K562 (cell line): ENCODE measurements around the gene VWA7. TPM values are rescaled to one million over a fixed set of nuclear protein-coding genes. Genes with fewer than 3 reads are reported as not detected.

Source experiments
- ADNP ChIP-seq: fragments of 200-800 bp; sonication (Bioruptor generic); IDR thresholded peaks from 2 replicates; pipeline ENCODE4 v1.6.1; 2016; ENCODE audit warnings: missing genetic modification characterization, missing compliant biosample characterization
- CHD2 ChIP-seq: IDR thresholded peaks from 2 replicates; pipeline ENCODE4 v1.6.1; 2011; ENCODE audit warnings: low read depth, low read length
- COPS2 ChIP-seq: fragments of 450-650 bp; conservative IDR thresholded peaks from 2 replicates; pipeline ENCODE4 v1.6.1; 2016; ENCODE audit warnings: mild to moderate bottlenecking, moderate library complexity
- DDX20 ChIP-seq: fragments of 450-650 bp; IDR thresholded peaks from 2 replicates; pipeline ENCODE4 v1.6.1; 2016; ENCODE audit warnings: missing genetic modification characterization, low read depth, mild to moderate bottlenecking, missing compliant biosample characterization, moderate library complexity
- FOXK1 ChIP-seq: sonication (generic); formaldehyde crosslinking; IDR thresholded peaks from 2 replicates; pipeline ENCODE4 v1.8.0; 2022; ENCODE audit warnings: missing genetic modification reagents, mild to moderate bottlenecking, borderline replicate concordance
- POLR2G ChIP-seq: fragments of 200-400 bp; formaldehyde crosslinking; IDR thresholded peaks from 2 replicates; pipeline ENCODE4 v1.6.1; 2017; ENCODE audit warnings: low read depth, mild to moderate bottlenecking, antibody characterized with exemption, low read length, moderate library complexity
- RFX7 ChIP-seq: fragments of 250-450 bp; sonication (Bioruptor Pico); IDR thresholded peaks from 2 replicates; pipeline ENCODE4 v1.5.1; 2021; ENCODE audit warnings: mild to moderate bottlenecking
- SREBF2 ChIP-seq: sonication (generic); formaldehyde crosslinking; IDR thresholded peaks from 2 replicates; pipeline ENCODE4 v1.4.0; 2020; ENCODE audit warnings: mild to moderate bottlenecking, missing genetic modification reagents
- ZSCAN32 ChIP-seq: fragments of 450-650 bp; formaldehyde crosslinking; IDR thresholded peaks from 2 replicates; pipeline ENCODE4 v1.4.0; 2020; ENCODE audit warnings: mild to moderate bottlenecking, moderate library complexity
- polyA plus RNA-seq, 8 experiments: library from polyadenylated mRNA; depleted of rRNA in 4 of 8; stranded (reverse) in 5 of 8; unstranded in 3 of 8; fragments of >200 nt; fragmentation: Nextera tagmentation in 2 of 8; fragmentation: Illumina TruSeq in 1 of 8; extraction: Ambion mirVana in 2 of 8; extraction: Trizol in 1 of 8; gene quantifications; 2 replicates each; pipeline versions ENCODE4 v1.2.1 to v1.2.3, GENCODE V29; 2011 to 2014; ENCODE audit warnings: inconsistent platforms in 1 of 8, missing spikeins in 1 of 8
- total RNA-seq, 7 experiments: library from RNA; depleted of rRNA in 6 of 7; stranded (reverse); fragments of >200 nt in 6 of 7; fragmentation: Illumina TruSeq in 2 of 7; extraction: Trizol in 2 of 7; gene quantifications; 2 replicates each; pipeline versions ENCODE4 v1.2.1 to v1.2.3, GENCODE V29; 2011 to 2021; ENCODE audit warnings: low replicate concordance in 1 of 7
- TF ChIP-seq, protein P1 (sequence below), 2 experiments: fragments of 450-650 bp in 1 of 2; sonication (generic) in 1 of 2; formaldehyde crosslinking in 1 of 2; IDR thresholded peaks; 2 replicates each; pipeline versions ENCODE4 v1.7.1 to v1.9.0; 2016 to 2022; ENCODE audit warnings: inconsistent platforms in 1 of 2, mild to moderate bottlenecking in 1 of 2, missing genetic modification reagents in 1 of 2
- TF ChIP-seq, protein P2 (sequence below): fragments of 450-650 bp; formaldehyde crosslinking; IDR thresholded peaks from 2 replicates; pipeline ENCODE4 v1.4.0; 2022; ENCODE audit warnings: mild to moderate bottlenecking, moderate library complexity
- TF ChIP-seq, protein P3 (sequence below): IDR thresholded peaks from 2 replicates; pipeline ENCODE4 v1.6.1; 2011; ENCODE audit not compliant: insufficient read length; ENCODE audit errors: extremely low read depth
- TF ChIP-seq, protein P4 (sequence below): fragments of 250-450 bp; sonication (Bioruptor Pico); IDR thresholded peaks from 2 replicates; pipeline ENCODE4 v1.5.0; 2021; ENCODE audit warnings: mild to moderate bottlenecking, moderate library complexity

VWA7 gene
- total and polyA plus RNA-seq, 9 of the 15 experiments (the other 6 are each of a cell fraction or from before 2014, with no cell fraction given) = 0.18 to 2.9 (median 0.95) TPM

DNA sequence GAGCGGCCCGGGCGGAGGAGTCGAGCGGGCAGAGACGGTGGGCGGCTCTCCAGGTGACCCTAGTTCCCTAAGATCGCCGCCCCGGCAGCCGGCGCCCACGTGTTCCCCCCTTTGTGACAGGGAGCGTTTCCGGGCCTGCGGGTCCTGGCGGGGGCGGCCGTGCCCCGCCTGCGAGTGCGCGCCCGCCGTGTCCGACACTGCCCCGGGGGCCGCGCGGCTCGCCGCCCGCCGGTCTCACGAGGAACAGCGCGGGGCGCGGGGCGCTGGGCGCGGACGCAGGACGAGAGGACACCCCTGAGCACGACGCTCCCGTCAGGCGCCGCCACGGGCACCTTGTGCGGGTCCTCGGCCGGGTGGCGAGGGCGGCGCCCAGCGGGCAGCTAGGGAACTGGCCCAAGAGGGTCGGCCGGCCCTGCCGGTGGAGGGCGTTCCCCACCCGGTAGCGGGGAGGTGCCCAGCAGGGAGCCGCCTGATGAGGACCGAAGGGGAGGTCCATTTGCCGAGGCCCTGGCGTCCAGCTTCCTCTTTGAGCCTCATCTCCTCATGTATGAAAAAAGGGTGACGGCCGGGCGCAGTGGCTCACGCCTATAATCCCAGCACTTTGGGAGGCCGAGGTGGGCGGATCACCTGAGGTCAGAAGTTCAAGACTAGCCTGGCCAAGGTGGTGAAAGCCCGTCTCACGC, 18.6 kb upstream of the VWA7 start, which contains the start of gene VARS1 (continued):
- TF ChIP-seq, protein P1, sequence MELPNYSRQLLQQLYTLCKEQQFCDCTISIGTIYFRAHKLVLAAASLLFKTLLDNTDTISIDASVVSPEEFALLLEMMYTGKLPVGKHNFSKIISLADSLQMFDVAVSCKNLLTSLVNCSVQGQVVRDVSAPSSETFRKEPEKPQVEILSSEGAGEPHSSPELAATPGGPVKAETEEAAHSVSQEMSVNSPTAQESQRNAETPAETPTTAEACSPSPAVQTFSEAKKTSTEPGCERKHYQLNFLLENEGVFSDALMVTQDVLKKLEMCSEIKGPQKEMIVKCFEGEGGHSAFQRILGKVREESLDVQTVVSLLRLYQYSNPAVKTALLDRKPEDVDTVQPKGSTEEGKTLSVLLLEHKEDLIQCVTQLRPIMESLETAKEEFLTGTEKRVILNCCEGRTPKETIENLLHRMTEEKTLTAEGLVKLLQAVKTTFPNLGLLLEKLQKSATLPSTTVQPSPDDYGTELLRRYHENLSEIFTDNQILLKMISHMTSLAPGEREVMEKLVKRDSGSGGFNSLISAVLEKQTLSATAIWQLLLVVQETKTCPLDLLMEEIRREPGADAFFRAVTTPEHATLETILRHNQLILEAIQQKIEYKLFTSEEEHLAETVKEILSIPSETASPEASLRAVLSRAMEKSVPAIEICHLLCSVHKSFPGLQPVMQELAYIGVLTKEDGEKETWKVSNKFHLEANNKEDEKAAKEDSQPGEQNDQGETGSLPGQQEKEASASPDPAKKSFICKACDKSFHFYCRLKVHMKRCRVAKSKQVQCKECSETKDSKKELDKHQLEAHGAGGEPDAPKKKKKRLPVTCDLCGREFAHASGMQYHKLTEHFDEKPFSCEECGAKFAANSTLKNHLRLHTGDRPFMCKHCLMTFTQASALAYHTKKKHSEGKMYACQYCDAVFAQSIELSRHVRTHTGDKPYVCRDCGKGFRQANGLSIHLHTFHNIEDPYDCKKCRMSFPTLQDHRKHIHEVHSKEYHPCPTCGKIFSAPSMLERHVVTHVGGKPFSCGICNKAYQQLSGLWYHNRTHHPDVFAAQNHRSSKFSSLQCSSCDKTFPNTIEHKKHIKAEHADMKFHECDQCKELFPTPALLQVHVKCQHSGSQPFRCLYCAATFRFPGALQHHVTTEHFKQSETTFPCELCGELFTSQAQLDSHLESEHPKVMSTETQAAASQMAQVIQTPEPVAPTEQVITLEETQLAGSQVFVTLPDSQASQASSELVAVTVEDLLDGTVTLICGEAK (IDR thresholded peaks at IDR 0.05) = no peak; the same call in 1 of the 2 replicates
- TF ChIP-seq, protein P1 (CRISPR knock-in tag; IDR thresholded peaks at IDR 0.05) = no peak
- peak; percentile 51; the same call in 1 of the 2 replicates for TF ChIP-seq CHD2
- TF ChIP-seq, protein P2, sequence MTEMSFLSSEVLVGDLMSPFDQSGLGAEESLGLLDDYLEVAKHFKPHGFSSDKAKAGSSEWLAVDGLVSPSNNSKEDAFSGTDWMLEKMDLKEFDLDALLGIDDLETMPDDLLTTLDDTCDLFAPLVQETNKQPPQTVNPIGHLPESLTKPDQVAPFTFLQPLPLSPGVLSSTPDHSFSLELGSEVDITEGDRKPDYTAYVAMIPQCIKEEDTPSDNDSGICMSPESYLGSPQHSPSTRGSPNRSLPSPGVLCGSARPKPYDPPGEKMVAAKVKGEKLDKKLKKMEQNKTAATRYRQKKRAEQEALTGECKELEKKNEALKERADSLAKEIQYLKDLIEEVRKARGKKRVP = no peak; the same call in 1 of the 2 replicates
- TF ChIP-seq FOXK1 (CRISPR knock-in tag) = no peak
- no peak for TF ChIP-seq DDX20 (tag)
- no peak for TF ChIP-seq ZSCAN32 (CRISPR knock-in tag)
- no peak for TF ChIP-seq ADNP (tag)
- TF ChIP-seq COPS2 = no peak
- TF ChIP-seq, protein P3, sequence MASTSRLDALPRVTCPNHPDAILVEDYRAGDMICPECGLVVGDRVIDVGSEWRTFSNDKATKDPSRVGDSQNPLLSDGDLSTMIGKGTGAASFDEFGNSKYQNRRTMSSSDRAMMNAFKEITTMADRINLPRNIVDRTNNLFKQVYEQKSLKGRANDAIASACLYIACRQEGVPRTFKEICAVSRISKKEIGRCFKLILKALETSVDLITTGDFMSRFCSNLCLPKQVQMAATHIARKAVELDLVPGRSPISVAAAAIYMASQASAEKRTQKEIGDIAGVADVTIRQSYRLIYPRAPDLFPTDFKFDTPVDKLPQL = no peak
- no peak for TF ChIP-seq RFX7 (CRISPR knock-in tag)
- TF ChIP-seq, protein P4, sequence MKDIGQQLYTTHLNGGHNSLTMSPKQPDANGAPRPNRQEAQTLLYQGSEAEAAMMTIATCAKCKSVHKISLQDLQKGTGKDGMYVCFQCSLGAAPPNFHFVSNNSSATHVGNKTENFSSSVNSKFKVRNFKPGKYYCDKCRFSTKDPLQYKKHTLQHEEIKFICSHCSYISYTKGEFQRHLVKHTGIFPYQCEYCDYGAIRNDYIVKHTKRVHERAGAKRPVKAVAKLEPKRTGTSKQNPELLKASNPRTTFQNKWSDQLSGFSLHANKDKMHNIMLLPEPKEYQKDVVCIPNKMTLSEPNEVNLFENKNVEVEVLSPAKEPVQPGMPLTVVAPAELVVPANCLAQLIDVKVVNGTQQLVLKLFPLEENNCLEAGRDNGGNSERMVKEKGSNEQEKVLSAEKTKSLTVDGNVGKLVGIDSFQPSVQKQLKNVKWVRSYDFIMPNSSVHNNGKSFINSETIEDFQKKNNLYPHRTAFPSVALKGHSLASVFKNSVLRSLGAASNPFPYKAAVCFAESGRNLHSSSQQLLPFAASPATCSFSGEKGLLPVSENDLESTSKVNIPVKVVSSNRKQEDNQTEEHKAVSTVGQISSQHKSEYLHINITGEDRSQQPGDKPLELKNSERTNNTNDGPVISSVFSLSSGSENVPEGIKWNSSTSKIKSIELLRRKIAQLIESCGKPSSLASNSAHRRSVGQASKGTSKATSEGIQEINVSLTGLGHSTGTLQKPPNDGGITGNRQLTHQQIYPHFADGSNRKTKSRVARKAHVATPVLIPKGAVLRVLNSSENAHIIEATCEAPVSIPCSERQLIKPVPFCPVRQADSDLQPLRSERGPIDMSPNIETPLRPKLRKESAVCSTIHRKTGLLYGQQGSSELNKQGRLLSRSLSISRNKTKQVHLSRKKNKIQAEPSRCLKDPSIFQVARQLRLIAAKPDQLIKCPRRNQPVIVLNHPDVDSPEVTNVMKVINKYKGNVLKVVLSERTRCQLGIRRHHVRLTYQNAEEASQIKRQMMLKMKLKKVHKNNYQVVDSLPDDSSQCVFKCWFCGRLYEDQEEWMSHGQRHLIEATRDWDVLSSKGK = no peak
- TF ChIP-seq SREBF2 (CRISPR knock-in tag) = no peak
- TF ChIP-seq POLR2G = peak; percentile 92
